ENCODE measurements around the gene DNASE1L2. TPM values are rescaled to one million over a fixed set of nuclear protein-coding genes. Genes with fewer than 3 reads are reported as not detected.

The DNASE1L2 gene
- total RNA-seq, 1 experiment from 2014 or later: 1.9 TPM

DNA sequence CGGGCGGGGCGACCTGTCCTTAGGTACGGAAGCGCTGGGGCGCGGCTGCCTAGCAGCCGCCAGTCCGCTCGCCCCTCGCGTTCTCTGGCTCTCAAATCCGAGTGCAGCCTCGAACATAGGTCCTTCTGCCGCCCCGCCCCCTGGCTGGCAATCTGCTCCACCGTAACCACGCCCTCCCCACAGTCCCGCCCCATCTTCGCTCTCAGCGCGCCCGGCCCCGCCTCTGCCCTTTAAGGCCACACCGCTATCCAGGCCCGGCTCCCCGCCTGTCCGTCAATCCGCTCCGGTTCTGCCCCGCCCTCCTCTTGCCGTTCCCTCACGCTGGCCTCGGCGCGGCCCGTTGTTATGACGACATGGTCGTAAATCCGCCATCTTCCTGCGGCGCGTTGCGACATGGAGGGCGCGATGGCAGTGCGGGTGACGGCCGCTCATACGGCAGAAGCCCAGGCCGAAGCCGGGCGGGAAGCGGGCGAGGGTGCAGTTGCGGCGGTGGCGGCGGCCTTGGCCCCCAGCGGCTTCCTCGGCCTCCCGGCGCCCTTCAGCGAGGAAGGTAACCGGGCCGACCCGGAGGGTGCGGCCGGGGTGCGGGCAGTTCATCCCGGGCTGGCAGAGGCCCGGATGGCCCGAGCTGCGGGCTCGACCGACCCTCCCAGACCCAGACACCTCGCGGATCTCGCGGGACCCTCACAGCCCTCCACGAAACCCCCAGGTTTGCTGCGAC is 12.9 kb upstream of the DNASE1L2 start, which contains the start of gene E4F1 (continued):
- no peak for TF ChIP-seq ZNF274 (IDR thresholded peaks at IDR 0.05; ENCODE audit: low read depth, low read length)
- TF ChIP-seq EGR1 (IDR thresholded peaks at IDR 0.05; ENCODE audit: low read depth): no peak
- TF ChIP-seq YY1 (IDR thresholded peaks at IDR 0.05; ENCODE audit: extremely low read depth, insufficient replicate concordance, low read depth, low read length): peak; percentile 91
- TF ChIP-seq SRF (IDR thresholded peaks at IDR 0.05; ENCODE audit: low read depth): peak; percentile 92

DNA sequence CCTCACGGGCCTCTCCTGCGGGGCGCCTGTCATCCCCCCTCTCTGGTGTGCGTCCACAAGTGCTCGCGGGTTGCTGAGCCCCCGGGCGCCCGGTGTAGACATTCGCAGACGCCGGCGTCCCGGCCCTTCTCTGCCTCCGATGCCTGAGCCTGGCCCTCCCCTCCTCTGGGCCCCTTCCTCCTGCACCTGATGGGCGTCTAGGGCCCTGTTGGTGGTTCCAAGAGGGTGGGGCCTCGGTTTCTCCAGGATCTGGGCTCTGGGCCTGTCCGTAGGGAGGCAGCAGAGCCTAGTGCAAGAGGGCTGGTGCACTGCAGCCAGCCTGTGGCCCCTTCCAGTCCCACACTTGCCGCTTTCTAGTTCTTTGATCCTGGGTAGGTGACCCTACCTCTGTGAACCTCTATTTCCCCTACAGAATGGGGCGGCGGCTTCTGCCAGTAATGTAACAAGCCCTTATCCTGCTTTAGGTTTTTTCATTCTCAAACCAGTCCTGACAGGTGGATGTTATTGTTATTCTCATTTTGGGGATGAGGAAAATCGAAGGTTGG is 12.2 kb upstream of the DNASE1L2 start:
- POLR2A ChIA-PET: interaction anchor here (1.0 to 3.3 kb wide), 3 partner anchors 27 to 68 kb away, joined by 3 to 8 read pairs (median 5); partner anchors contain the start of genes ECI1 and TRAF7
- ATAC-seq: peak; percentile 42
- H3K79me2 ChIP-seq (ENCODE audit: insufficient read depth, low read length): peaks cover 53% of the 10 kb centered on the region
- TF ChIP-seq EZH2phosphoT487 (IDR thresholded peaks at IDR 0.05; ENCODE audit: borderline replicate concordance) (no peak), SRF (IDR thresholded peaks at IDR 0.05; ENCODE audit: low read depth) (no peak), ZFX (IDR thresholded peaks at IDR 0.05) (peak; percentile 89), TCF7L2 (IDR thresholded peaks at IDR 0.05; ENCODE audit: borderline replicate concordance, extremely low read depth, insufficient read depth, insufficient read length) (peak; percentile 59)
- TF ChIP-seq, protein P1, sequence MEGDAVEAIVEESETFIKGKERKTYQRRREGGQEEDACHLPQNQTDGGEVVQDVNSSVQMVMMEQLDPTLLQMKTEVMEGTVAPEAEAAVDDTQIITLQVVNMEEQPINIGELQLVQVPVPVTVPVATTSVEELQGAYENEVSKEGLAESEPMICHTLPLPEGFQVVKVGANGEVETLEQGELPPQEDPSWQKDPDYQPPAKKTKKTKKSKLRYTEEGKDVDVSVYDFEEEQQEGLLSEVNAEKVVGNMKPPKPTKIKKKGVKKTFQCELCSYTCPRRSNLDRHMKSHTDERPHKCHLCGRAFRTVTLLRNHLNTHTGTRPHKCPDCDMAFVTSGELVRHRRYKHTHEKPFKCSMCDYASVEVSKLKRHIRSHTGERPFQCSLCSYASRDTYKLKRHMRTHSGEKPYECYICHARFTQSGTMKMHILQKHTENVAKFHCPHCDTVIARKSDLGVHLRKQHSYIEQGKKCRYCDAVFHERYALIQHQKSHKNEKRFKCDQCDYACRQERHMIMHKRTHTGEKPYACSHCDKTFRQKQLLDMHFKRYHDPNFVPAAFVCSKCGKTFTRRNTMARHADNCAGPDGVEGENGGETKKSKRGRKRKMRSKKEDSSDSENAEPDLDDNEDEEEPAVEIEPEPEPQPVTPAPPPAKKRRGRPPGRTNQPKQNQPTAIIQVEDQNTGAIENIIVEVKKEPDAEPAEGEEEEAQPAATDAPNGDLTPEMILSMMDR (IDR thresholded peaks at IDR 0.05 in 2 of 3, conservative IDR thresholded peaks at IDR 0.05 in 1 of 3; ENCODE audit: borderline replicate concordance in 1 of 3, insufficient read depth in 1 of 3, low read depth in 2 of 3, low read length in 2 of 3): 0 out of 6 replicates have a peak, but pooled peaks of 1 of the 3 experiments have one; percentile 9
- TSS peak; percentile 68 for BruUV-seq (replicated peaks)
- RAD21 ChIA-PET (ENCODE audit: low non-redundant PET in 1 of 2, low total read pairs in 2 of 2, uncharacterized antibody in 2 of 2, unreplicated experiment in 2 of 2): no interaction called here
- H3K9ac ChIP-seq (ENCODE audit: low read length): peak overlapping the region; percentile 89
- peak overlapping the region; percentile 97 for H3K27ac ChIP-seq (ENCODE audit: low read depth, low read length)
- CTCF ChIA-PET: no interaction called here
- peak overlapping the region; percentile 75 for H3K4me2 ChIP-seq (ENCODE audit: low read length)
- intact Hi-C loops (cut with micrococcal nuclease): loop anchor here (1.0 to 5.0 kb wide), 2 partner anchors 27 to 72 kb away; partner anchors contain the start of gene ECI1
- DNase-seq (ENCODE audit: low read depth, low spot score): no peak
- H3K9me2 ChIP-seq (ENCODE audit: insufficient read depth): no peaks in the 10 kb centered on the region
- H3K4me1 ChIP-seq (ENCODE audit: control insufficient read depth in 1 of 2, insufficient read depth in 2 of 2, low read length in 2 of 2): peaks cover 25 to 30% of the 10 kb centered on the region in 2 experiments
- H2AFZ ChIP-seq (ENCODE audit: low read depth, low read length, poor library complexity, severe bottlenecking): no peak overlapping the region
- H4K20me1 ChIP-seq (ENCODE audit: insufficient read depth): no peaks in the 10 kb centered on the region; the same call in 1 of the 2 replicates
- peak overlapping the region; percentile 73 to 98 for H3K4me3 ChIP-seq (replicated peaks in 1 of 2; ENCODE audit: low read depth in 1 of 2, low read length in 2 of 2)
- H3K36me3 ChIP-seq (ENCODE audit: control insufficient read depth in 1 of 2, insufficient read depth in 2 of 2, low read length in 2 of 2): peaks cover 0 to 6% of the 10 kb centered on the region in 2 experiments; a peak in 2 of 4 replicates
- H3K27me3 ChIP-seq (ENCODE audit: insufficient read depth, low read length): no peaks in the 10 kb centered on the region
- no peaks in the 10 kb centered on the region for H3K9me3 ChIP-seq (ENCODE audit: control insufficient read depth in 1 of 2, insufficient read depth in 1 of 2, low read depth in 1 of 2, low read length in 2 of 2)

Data from HCT116 (cell line).